HG02870 (cell line): Measurements from ENCODE around the gene ALLC.

Experiments used
- ATAC-seq: cut with Tn5 transposase; IDR thresholded peaks from one replicate; pipeline ENCODE4 v1.9.1; 2021; ENCODE audit warnings: mild to moderate bottlenecking, moderate library complexity; ENCODE audit not compliant: unreplicated experiment

The ALLC gene

DNA sequence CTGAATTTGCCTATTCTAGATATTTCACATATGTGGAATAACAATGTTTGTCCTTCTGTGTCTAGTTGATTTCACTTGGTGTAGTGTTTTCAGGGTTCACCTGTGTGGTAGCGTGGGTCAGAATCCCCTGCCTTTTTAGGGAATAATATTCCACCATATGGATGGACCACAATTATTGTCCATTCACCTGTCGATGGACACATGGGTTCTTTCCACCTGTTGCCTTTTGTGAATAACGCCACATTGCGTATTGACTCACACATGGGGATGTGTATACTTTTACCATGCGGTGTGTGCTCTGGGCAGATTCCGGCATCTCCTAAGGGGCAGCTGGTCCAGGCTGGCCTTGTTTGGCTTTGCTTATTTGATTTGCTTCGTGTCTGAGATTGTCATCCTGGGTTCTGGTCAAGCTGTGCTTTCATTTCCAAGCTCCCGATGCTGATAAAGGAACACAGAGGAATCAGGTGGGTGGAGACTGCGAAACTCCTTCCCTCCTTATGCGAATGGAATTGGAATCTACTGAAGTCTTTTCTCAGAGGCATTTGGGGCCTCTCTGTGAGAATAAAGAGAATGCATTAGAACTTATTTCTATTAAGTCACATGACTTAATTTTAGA is 18.9 kb upstream of the ALLC start:
- no peak for ATAC-seq

DNA sequence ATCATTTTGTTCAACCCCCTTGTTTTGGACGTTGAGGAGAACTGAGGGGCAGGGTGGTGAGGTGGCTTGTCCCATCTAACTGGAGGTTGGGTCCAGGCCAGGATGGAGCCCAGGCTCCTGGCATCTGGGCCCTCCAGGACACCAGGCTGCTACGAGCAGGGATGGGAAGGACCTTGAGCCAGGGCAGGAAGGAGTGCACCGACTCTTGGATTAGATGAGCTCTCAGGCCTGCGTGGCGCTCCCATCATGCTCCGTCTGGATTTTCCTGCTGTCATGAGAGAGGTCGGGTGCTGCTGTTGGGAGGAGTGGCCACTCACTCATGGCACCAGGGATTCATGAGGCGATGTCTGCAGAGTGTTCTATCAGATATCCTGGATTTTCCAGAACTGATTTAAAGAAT is 18.3 kb upstream of the ALLC start:
- no peak for ATAC-seq

DNA sequence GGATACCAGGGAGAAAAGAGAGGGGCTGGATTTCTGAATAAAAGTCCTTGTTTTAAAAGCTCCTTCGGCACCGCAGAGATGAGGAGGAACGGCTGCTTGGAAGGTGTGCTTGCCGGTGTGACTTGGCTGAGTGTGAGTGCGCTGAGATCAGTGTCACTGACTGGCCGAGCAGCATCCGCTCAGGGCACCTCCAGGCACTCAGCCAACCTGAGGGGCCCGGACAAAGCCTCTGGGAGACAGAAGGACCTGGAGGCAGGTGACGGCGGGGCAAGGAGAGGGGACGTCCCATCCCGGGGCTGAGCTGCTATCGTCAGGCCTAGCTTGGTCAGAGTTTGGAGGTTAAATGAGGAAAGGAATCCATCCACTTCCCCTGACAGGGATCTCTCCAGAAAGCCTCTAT is 16.8 kb upstream of the ALLC start:
- no peak for ATAC-seq

GRCh38 chr2:3641841-3642421 is 16.1 kb upstream of the ALLC start:
- no peak for ATAC-seq

GRCh38 chr2:3642521-3643215 is 15.3 kb upstream of the ALLC start:
- no peak for ATAC-seq

GRCh38 chr2:3643371-3644245 is 14.4 kb upstream of the ALLC start:
- peak; percentile 10 for ATAC-seq

GRCh38 chr2:3644246-3644525 is 13.8 kb upstream of the ALLC start:
- ATAC-seq = peak; percentile 67

GRCh38 chr2:3644891-3645605 is 13.0 kb upstream of the ALLC start:
- ATAC-seq = no peak

- no peak for ATAC-seq
These were observed 12.1 kb upstream of the ALLC start for GRCh38 chr2:3645745-3646389.

- ATAC-seq = no peak
These were observed 11.6 kb upstream of the ALLC start for GRCh38 chr2:3646446-3646845.

GRCh38 chr2:3647246-3647645 is 10.8 kb upstream of the ALLC start:
- no peak for ATAC-seq

- ATAC-seq = no peak
These were observed 10.0 kb upstream of the ALLC start for GRCh38 chr2:3647831-3648651.

DNA sequence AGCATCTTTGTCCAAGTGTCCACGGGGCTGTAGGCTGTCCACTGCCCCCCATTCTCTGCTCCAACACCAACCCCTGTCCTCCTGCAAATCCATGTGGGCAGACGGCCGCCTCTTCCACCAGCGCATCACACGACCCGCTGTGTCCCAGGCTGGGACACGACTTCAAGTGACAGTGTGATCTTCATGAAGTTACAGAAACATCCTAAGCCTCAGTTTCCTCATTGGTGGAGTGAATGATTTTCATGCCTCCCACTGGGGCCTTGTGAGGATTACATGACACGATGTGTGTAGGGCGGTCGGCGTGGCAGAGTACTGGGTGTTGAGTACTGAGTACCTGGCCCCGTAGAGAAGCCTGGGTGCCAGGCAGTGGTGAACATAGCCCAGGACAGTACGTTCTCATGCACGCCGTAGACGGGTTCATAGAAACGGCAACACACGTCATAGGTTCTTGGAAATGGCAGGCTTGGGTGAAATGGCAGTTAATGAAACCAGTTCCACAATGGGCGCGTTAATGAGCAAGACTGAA is 9.3 kb upstream of the ALLC start:
- ATAC-seq = no peak

DNA sequence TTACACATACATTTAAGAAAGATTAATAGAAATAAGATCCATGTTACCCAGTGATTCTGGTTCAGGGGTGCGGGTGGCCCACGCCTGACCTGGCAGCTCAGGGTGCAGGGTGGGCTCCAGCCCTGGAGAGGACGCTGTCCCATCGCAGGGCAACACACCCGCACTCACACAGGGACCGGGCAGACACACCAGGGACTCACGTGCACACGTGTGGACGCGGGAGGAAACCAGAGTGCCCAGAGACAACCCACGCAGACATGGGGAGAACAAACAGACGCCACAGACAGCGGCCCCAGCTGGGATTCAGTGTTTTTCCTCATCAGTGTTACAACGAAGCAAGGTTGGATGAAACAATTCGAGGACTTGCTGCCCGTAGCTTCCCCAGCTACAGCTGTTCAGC is 8.4 kb upstream of the ALLC start:
- no peak for ATAC-seq

- no peak for ATAC-seq
These were observed 7.7 kb upstream of the ALLC start for GRCh38 chr2:3650140-3650920.

DNA sequence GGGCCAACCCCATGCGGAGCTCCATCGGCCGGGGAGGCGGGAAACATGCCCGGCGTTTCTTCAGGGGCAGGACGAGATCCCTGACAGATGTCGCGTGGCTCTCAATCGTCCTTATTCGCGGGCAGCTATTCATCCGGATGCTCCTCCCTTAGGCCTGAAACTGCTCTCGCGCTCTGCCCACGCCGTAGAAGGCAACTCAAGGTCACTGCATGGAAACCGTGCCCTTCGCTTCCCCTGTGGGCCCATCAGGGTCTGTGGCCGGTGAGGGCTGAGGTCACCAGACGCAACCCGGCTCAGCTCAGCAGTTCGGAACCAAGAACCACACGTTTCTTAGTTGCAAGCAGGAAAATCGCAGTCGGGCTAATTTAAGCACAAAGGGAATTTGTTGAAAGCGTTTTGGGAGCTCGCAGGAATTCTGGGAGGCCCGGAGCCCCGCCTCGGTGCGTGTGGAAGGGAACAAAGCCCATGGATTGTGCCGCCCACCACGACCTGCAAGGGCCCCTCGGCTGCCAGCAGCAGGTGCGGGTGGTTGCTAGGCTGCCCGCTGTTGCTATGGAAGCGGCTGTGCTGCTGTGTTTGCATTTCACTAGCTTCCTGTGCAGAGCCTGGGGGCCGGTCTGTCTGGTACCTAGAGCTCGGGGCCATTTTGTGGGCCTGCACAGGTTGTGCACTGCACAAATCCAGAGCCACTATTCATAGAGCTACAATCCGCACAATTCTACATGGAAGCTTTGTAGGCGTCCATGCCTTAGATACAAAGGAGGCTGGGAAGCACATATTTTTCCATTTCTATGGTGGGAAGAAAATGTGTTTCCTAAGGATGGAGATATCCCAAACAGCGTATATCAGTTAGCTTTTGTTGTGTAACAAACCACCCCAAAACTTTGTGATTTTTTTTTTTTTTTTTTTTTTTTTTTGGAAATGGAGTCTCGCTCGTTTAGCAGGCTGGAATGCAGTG is 6.0 kb upstream of the ALLC start:
- ATAC-seq = peak; percentile 89

GRCh38 chr2:3652896-3653625 is 4.9 kb upstream of the ALLC start:
- no peak for ATAC-seq
